Measurements from ENCODE around the gene ABLIM3.

ABLIM3 gene

GRCh38 chr5:149228618-149229297 lies 87.5 kb downstream of the ABLIM3 start:
- Histone ChIP-seq H3K9ac (no peak overlapping the region), H4K20me1 (ENCODE audit: insufficient read depth) (no peaks in the 10 kb centered on the region), H3K27ac (no peak overlapping the region), H3K27me3 (ENCODE audit: insufficient read depth, low read depth) (no peaks in the 10 kb centered on the region), H3K4me1 (ENCODE audit: low read depth, poor library complexity, severe bottlenecking) (no peaks in the 10 kb centered on the region), H3K36me3 (ENCODE audit: insufficient read depth) (no peaks in the 10 kb centered on the region), H3K4me3 (IDR thresholded peaks at IDR 0.05; ENCODE audit: insufficient read depth, low read depth, low read length) (no peak overlapping the region), H3K4me2 (no peak overlapping the region), H3K79me2 (ENCODE audit: insufficient read depth, low read depth) (no peaks in the 10 kb centered on the region), H2AFZ (ENCODE audit: low read depth) (no peak overlapping the region)
- no peak for TF ChIP-seq CTCF (conservative IDR thresholded peaks at IDR 0.05; ENCODE audit: low read depth, low read length)

- H3K27me3 ChIP-seq (ENCODE audit: insufficient read depth, low read depth) = no peaks in the 10 kb centered on the region
- H3K9ac ChIP-seq = no peak overlapping the region
- H3K36me3 ChIP-seq (ENCODE audit: insufficient read depth) = no peaks in the 10 kb centered on the region
- H4K20me1 ChIP-seq (ENCODE audit: insufficient read depth) = no peaks in the 10 kb centered on the region
- H3K4me1 ChIP-seq (ENCODE audit: low read depth, poor library complexity, severe bottlenecking) = no peaks in the 10 kb centered on the region
- H3K4me2 ChIP-seq = no peak overlapping the region
- no peaks in the 10 kb centered on the region for H3K79me2 ChIP-seq (ENCODE audit: insufficient read depth, low read depth)
- H3K27ac ChIP-seq = no peak overlapping the region
- no peak overlapping the region for H3K4me3 ChIP-seq (IDR thresholded peaks at IDR 0.05; ENCODE audit: insufficient read depth, low read depth, low read length)
- TF ChIP-seq CTCF (conservative IDR thresholded peaks at IDR 0.05; ENCODE audit: low read depth, low read length) = no peak
- no peak overlapping the region for H2AFZ ChIP-seq (ENCODE audit: low read depth)
Measured at GRCh38 chr5:149229298-149229937, 88.1 kb downstream of the ABLIM3 start.

- no peak overlapping the region for H2AFZ ChIP-seq (ENCODE audit: low read depth)
- no peak overlapping the region for H3K9ac ChIP-seq
- TF ChIP-seq CTCF (conservative IDR thresholded peaks at IDR 0.05; ENCODE audit: low read depth, low read length) = no peak
Measured at GRCh38 chr5:149235841-149236240, 94.5 kb downstream of the ABLIM3 start.

GRCh38 chr5:149237662-149238061 lies 96.4 kb downstream of the ABLIM3 start:
- H3K4me2 ChIP-seq = no peak overlapping the region
- no peak overlapping the region for H2AFZ ChIP-seq (ENCODE audit: low read depth)
- TF ChIP-seq CTCF (conservative IDR thresholded peaks at IDR 0.05; ENCODE audit: low read depth, low read length) = no peak
- no peak overlapping the region for H3K9ac ChIP-seq
- no peaks in the 10 kb centered on the region for H3K4me1 ChIP-seq (ENCODE audit: low read depth, poor library complexity, severe bottlenecking)
- no peak overlapping the region for H3K4me3 ChIP-seq (IDR thresholded peaks at IDR 0.05; ENCODE audit: insufficient read depth, low read depth, low read length)
- no peaks in the 10 kb centered on the region for H3K27me3 ChIP-seq (ENCODE audit: insufficient read depth, low read depth)
- no peaks in the 10 kb centered on the region for H4K20me1 ChIP-seq (ENCODE audit: insufficient read depth)
- no peaks in the 10 kb centered on the region for H3K36me3 ChIP-seq (ENCODE audit: insufficient read depth)
- H3K27ac ChIP-seq = no peak overlapping the region
- no peaks in the 10 kb centered on the region for H3K79me2 ChIP-seq (ENCODE audit: insufficient read depth, low read depth)

More at GRCh38 chr5:149235841-149236240, 94.5 kb downstream of the ABLIM3 start:
- H3K27me3 ChIP-seq (ENCODE audit: insufficient read depth, low read depth) = no peaks in the 10 kb centered on the region
- H3K79me2 ChIP-seq (ENCODE audit: insufficient read depth, low read depth) = no peaks in the 10 kb centered on the region
- no peak overlapping the region for H3K4me2 ChIP-seq
- no peaks in the 10 kb centered on the region for H3K4me1 ChIP-seq (ENCODE audit: low read depth, poor library complexity, severe bottlenecking)
- H3K4me3 ChIP-seq (IDR thresholded peaks at IDR 0.05; ENCODE audit: insufficient read depth, low read depth, low read length) = no peak overlapping the region
- H3K36me3 ChIP-seq (ENCODE audit: insufficient read depth) = no peaks in the 10 kb centered on the region
- no peaks in the 10 kb centered on the region for H4K20me1 ChIP-seq (ENCODE audit: insufficient read depth)
- H3K27ac ChIP-seq = no peak overlapping the region

Measured in KMS-11 (cell line).